Skin of body (tissue), 2 donors: Measurements from ENCODE around the gene WDCP. TPM values are rescaled to one million over a fixed set of nuclear protein-coding genes. Genes with fewer than 3 reads are reported as not detected.
"Not testable (repeated sequence)": the region's sequence is repeated elsewhere in the genome, so short reads cannot be mapped to it uniquely, and the experiment has no call there.

Source experiments
- DNase-seq: peaks from one replicate; lab custom pipeline; 2025; lab: John Stamatoyannopoulos, UW
- total RNA-seq: library from RNA; depleted of rRNA; stranded (reverse); fragments of >200 nt; gene quantifications from one replicate; pipeline ENCODE4 v1.2.3, GENCODE V29; 2014

The WDCP gene
- 7.1 TPM for total RNA-seq

- peak; percentile 99 for DNase-seq
Observed at GRCh38 chr2:24046930-24047702, at the start of gene WDCP. TSS of gene WDCP (minus strand) at chr2:24047391. CDS start at chr2:24039494, 7,897 bp downstream.

- not testable (repeated sequence) for DNase-seq
Observed at GRCh38 chr2:24095171-24095677, 48.0 kb upstream of the WDCP start.

GRCh38 chr2:24093270-24093669 is 46.1 kb upstream of the WDCP start:
- DNase-seq, result not testable (repeated sequence)

- DNase-seq, result no peak
Observed at GRCh38 chr2:24088821-24089359, 41.7 kb upstream of the WDCP start.

GRCh38 chr2:24087032-24087431 is 39.8 kb upstream of the WDCP start:
- DNase-seq, result no peak

- DNase-seq, result no peak
Observed at GRCh38 chr2:24086241-24086640, 39.0 kb upstream of the WDCP start.

GRCh38 chr2:24085200-24085489 is 38.0 kb upstream of the WDCP start:
- no peak for DNase-seq

- DNase-seq, result peak; percentile 91
Observed at GRCh38 chr2:24084386-24085199, 37.4 kb upstream of the WDCP start, which contains the start of gene TP53I3. TSS of gene TP53I3 (minus strand) at chr2:24084834. CDS start at chr2:24084326, 508 bp downstream.

- peak; percentile 82 for DNase-seq
Observed at GRCh38 chr2:24083567-24084385, 36.6 kb upstream of the WDCP start.

- no peak for DNase-seq
Observed at GRCh38 chr2:24082787-24083566, 35.8 kb upstream of the WDCP start.

GRCh38 chr2:24080701-24081100 is 33.5 kb upstream of the WDCP start:
- DNase-seq, result no peak

- no peak for DNase-seq
Observed at GRCh38 chr2:24077879-24078278, 30.7 kb upstream of the WDCP start.

- no peak for DNase-seq
Observed at GRCh38 chr2:24077535-24077877, 30.3 kb upstream of the WDCP start.

GRCh38 chr2:24076849-24077534 is 29.8 kb upstream of the WDCP start:
- DNase-seq, result no peak

- DNase-seq, result peak; percentile 99
Observed at GRCh38 chr2:24075915-24076848, 29.0 kb upstream of the WDCP start, which contains the start of gene SF3B6. TSS of gene SF3B6 (minus strand) at chr2:24076326. CDS start at chr2:24076229, 97 bp downstream.

GRCh38 chr2:24075259-24075658 is 28.1 kb upstream of the WDCP start:
- no peak for DNase-seq

GRCh38 chr2:24073816-24074215 is 26.6 kb upstream of the WDCP start:
- DNase-seq, result no peak

- DNase-seq, result no peak
Observed at GRCh38 chr2:24072259-24072658, 25.1 kb upstream of the WDCP start.

- DNase-seq, result no peak
Observed at GRCh38 chr2:24065341-24065740, 18.1 kb upstream of the WDCP start.
